Measurements from ENCODE around the gene DLGAP1.

- peak in 2 of 4 experiments; percentile 52 to 77 for TF ChIP-seq CTCF (IDR thresholded peaks at IDR 0.05)
- no peak for TF ChIP-seq POLR2A (IDR thresholded peaks at IDR 0.05)
- no peak for TF ChIP-seq POLR2AphosphoS5 (IDR thresholded peaks at IDR 0.05)
Measured at GRCh38 chr18:3995476-3996102, 459.5 kb downstream of the DLGAP1 start.
